SK-N-MC (cell line): Measurements from ENCODE around the gene LRRC23.

ENCODE experiments used
- EZH2 ChIP-seq: fragments of 200-600 bp; sonication (generic); IDR thresholded peaks from one replicate; pipeline ENCODE4 v1.6.1; 2017; ENCODE audit warnings: antibody characterized with exemption
- FOXP2 ChIP-seq: optimal IDR thresholded peaks from 2 replicates; pipeline ENCODE3; 2011; ENCODE audit warnings: mild to moderate bottlenecking, moderate library complexity; ENCODE audit not compliant: insufficient read depth; ENCODE audit errors: extremely low read length, control extremely low read depth
- POLR2AphosphoS5 ChIP-seq: IDR thresholded peaks from 2 replicates; pipeline ENCODE4 v1.6.1; 2012; ENCODE audit warnings: mild to moderate bottlenecking, low read depth, low read length, borderline replicate concordance

DNA sequence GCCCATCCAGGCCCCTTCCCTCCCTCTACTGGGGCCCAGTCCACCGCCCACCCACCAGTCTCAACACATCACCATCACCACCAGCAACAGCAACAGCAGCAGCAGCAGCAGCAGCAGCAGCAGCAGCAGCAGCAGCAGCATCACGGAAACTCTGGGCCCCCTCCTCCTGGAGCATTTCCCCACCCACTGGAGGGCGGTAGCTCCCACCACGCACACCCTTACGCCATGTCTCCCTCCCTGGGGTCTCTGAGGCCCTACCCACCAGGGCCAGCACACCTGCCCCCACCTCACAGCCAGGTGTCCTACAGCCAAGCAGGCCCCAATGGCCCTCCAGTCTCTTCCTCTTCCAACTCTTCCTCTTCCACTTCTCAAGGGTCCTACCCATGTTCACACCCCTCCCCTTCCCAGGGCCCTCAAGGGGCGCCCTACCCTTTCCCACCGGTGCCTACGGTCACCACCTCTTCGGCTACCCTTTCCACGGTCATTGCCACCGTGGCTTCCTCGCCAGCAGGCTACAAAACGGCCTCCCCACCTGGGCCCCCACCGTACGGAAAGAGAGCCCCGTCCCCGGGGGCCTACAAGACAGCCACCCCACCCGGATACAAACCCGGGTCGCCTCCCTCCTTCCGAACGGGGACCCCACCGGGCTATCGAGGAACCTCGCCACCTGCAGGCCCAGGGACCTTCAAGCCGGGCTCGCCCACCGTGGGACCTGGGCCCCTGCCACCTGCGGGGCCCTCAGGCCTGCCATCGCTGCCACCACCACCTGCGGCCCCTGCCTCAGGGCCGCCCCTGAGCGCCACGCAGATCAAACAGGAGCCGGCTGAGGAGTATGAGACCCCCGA, 32.2 kb downstream of the LRRC23 start:
- no peak; the same call in 1 of the 2 replicates for TF ChIP-seq POLR2AphosphoS5
- TF ChIP-seq EZH2, result no peak
- no peak for TF ChIP-seq FOXP2
